Ascending aorta (tissue), 2 donors: ENCODE measurements around the gene LRRC36. TPM values are rescaled to one million over a fixed set of nuclear protein-coding genes. Genes with fewer than 3 reads are reported as not detected.

Experiments used
- DNase-seq, 2 donors: peaks; one replicate each; pipeline ENCODE4 v3.0.0-alpha.2; 2019; ENCODE audit warnings: low spot score in 2 of 2
- H3K27ac ChIP-seq, 2 donors: fragments of 200-600 bp; sonication (generic); one replicate each; pipeline ENCODE4 v1.5.1; 2016 to 2017; ENCODE audit warnings: mild to moderate bottlenecking in 1 of 2
- H3K27me3 ChIP-seq: fragments of 200-600 bp; sonication (generic); one replicate; pipeline ENCODE4 v1.5.1; 2017
- H3K36me3 ChIP-seq, 2 donors: fragments of 200-600 bp; sonication (generic); one replicate each; pipeline ENCODE4 v1.5.1; 2016
- H3K4me1 ChIP-seq, 2 donors: fragments of 200-600 bp; sonication (generic); one replicate each; pipeline ENCODE4 v1.5.1; 2016 to 2017; ENCODE audit warnings: mild to moderate bottlenecking in 1 of 2
- H3K4me3 ChIP-seq, 2 donors: fragments of 200-600 bp; sonication (generic); one replicate each; pipeline ENCODE4 v1.5.1; 2016 to 2017; ENCODE audit warnings: mild to moderate bottlenecking in 1 of 2
- H3K9me3 ChIP-seq, 2 donors: fragments of 200-600 bp; sonication (generic); one replicate each; pipeline ENCODE4 v1.5.1; 2016
- CTCF ChIP-seq, 3 experiments: fragments of 200-600 bp in 2 of 3; fragments of 450-650 bp in 1 of 3; sonication (generic) in 2 of 3; IDR thresholded peaks; one replicate each; pipeline ENCODE4 v1.5.1; 2016 to 2019; ENCODE audit warnings: antibody characterized with exemption in 3 of 3, mild to moderate bottlenecking in 1 of 3, moderate library complexity in 1 of 3
- intact Hi-C: fragments of 100-400 bp; cut with DNase I; formaldehyde crosslinking; loops from one replicate; pipeline ENCODE4 v1.15.1; 2023
- total RNA-seq: library from RNA; depleted of rRNA; stranded (reverse); fragments of >200 nt; gene quantifications from one replicate; pipeline ENCODE4 v1.1.0, GENCODE V29; 2016

The LRRC36 gene
- total RNA-seq, 1 donor from 2014 or later: not detected

DNA sequence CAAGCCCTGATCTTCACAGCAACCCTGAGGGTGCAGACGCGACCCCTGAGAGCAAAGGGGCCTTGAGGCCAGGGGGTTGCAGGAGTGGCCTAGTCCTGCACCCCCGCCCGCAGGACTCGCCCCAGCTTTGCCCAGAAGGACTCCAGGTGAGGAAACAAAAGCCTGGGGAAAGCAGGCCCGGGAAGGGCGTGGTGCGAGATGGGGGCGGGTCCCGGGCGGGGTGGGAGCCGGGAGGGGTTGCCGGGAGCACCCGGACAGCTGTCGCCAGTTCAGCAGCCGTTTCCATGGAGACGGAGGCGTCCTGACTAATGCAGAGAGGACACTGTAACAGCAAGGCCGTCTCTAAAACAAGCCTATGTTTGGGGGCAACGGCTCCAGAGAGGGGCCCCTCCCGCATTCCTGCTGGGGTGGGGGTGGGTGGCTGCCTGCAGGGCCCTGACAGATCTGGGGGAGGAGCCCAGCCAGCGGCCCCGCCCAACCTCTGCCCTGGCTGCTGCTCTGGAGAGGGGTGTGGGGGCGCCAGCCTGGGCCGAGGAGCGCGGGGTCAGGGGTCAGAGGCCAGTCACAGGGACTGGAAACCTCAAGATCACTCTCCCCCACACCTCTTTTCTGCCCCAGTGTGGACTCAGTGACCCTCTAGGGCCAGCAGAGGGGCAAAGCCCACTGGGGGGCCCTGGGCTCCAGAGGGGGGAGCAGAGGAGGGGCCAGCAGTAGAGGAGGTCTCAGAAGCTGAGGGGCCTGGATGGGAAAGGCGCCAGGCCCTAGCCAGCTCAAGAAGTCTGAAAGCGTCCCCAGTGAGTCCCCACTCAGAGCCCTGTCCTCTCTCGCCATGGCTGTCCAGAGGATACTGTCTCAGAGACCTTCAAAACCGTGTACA lies 69.8 kb downstream of the LRRC36 start:
- peak in 1 of 2 donors; percentile 82 for DNase-seq
- H3K9me3 ChIP-seq: no peaks in the 10 kb centered on the region
- H3K27me3 ChIP-seq: peaks cover 15% of the 10 kb centered on the region
- no peaks in the 10 kb centered on the region for H3K36me3 ChIP-seq
- intact Hi-C loops: loop anchor here (10.0 kb wide), 1 partner anchor 112 kb away; no protein-coding TSS in a partner anchor
- H3K4me1 ChIP-seq: peaks cover 15 to 31% of the 10 kb centered on the region in 2 donors
- no peak overlapping the region for H3K4me3 ChIP-seq
- H3K27ac ChIP-seq: peak overlapping the region; percentile 31 to 46
- TF ChIP-seq CTCF (IDR thresholded peaks at IDR 0.05): no peak

- intact Hi-C loops: loop anchor here (10.0 kb wide), 1 partner anchor 112 kb away; no protein-coding TSS in a partner anchor
- Histone ChIP-seq H3K36me3 (no peaks in the 10 kb centered on the region), H3K27ac (peak overlapping the region; percentile 31 to 46), H3K4me1 (peaks cover 15 to 31% of the 10 kb centered on the region in 2 donors), H3K27me3 (peaks cover 15% of the 10 kb centered on the region), H3K9me3 (no peaks in the 10 kb centered on the region), H3K4me3 (no peak overlapping the region)
- no peak for DNase-seq
- no peak for TF ChIP-seq CTCF (IDR thresholded peaks at IDR 0.05)
These were observed 70.6 kb downstream of the LRRC36 start for GRCh38 chr16:67397036-67397801.

DNA sequence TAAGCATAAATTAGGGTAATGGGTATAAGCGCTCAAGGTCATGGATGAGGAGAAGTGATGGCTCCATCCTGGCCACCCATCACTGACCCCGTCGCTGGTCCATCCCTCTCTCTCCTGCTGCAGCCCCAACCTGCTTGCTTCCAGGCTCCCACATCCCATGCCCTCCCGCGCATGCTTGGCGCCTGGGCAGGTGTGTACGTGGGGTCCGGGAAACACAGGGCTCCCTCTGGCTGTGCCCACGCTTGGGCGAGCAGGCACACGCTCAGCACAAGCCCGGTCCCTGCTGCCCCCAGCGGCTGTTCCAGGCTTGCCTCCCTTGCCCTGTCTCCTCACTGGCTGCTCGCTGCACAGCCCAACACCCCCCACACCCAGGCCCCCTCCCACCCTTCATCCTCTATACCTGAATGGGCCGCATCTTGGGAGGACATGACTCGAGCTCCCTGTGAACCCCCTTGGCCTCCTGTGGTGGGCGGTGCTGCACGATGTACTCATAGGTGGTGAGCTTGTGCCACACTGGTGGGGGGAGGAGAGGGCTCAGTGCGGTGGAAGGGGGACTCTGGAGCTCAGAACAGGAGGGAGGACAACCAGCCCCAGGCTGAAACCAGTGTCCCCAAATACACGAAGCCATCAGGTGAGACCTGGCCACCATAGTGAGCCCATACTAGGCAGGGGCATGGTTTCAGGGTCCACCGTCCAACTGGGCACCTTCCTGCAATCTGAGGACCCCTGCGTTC lies 71.4 kb downstream of the LRRC36 start:
- intact Hi-C loops: loop anchor here (10.0 kb wide), 1 partner anchor 113 kb away; no protein-coding TSS in a partner anchor
- H3K9me3 ChIP-seq: no peaks in the 10 kb centered on the region
- H3K4me3 ChIP-seq: no peak overlapping the region
- H3K27me3 ChIP-seq: peaks cover 14% of the 10 kb centered on the region
- H3K4me1 ChIP-seq: peaks cover 14 to 28% of the 10 kb centered on the region in 2 donors
- DNase-seq: no peak
- no peak overlapping the region for H3K27ac ChIP-seq
- TF ChIP-seq CTCF (IDR thresholded peaks at IDR 0.05): no peak
- H3K36me3 ChIP-seq: no peaks in the 10 kb centered on the region

DNA sequence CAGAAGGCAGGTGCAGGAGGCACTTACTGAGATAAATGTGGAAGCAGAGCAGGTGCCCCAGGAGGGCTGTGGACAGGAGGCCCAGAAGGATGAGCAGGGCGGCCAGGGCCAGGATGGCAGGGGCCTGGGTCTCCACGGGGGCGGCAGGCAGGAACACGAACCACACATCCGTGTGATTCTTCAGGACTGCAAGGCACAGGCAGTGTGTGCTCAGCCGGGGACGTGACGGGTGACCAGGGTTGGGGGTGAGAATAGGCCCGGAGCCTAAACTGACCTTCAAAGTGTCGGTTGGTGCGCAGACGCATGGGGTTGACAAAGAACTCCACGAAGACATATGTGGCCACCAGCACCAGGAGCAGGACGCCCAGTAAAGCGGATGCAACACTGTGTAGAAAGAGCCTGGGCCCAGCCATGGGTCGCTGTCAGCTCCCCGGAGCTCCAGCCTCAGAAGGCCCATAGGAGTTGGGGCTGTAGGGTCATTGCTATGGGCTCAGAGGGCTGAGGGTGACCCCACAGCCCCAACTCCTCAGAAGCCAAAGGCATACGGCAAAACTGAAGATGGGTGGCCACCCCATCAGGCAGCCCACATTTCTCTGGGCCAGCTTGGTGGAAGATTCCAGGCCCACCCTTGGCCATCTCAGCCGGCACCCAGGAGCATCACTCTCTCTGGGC lies 72.1 kb downstream of the LRRC36 start:
- Histone ChIP-seq H3K9me3 (no peaks in the 10 kb centered on the region), H3K36me3 (no peaks in the 10 kb centered on the region), H3K4me1 (peaks cover 10 to 22% of the 10 kb centered on the region in 2 donors), H3K27me3 (peaks cover 8% of the 10 kb centered on the region), H3K27ac (no peak overlapping the region), H3K4me3 (no peak overlapping the region)
- intact Hi-C loops: loop anchor here (10.0 kb wide), 1 partner anchor 114 kb away; no protein-coding TSS in a partner anchor
- TF ChIP-seq CTCF (IDR thresholded peaks at IDR 0.05): no peak
- no peak for DNase-seq
